IPS DF 19.7 (cell line): ENCODE measurements around the gene POPDC3.
"Not testable (repeated sequence)": the region's sequence is repeated elsewhere in the genome, so short reads cannot be mapped to it uniquely, and the experiment has no call there.

Experiments
- DNase-seq: peaks from one replicate; pipeline ENCODE4 v3.0.0-alpha.2; 2013; ENCODE audit warnings: low read depth, low spot score

The POPDC3 gene

GRCh38 chr6:105194591-105194990 lies 14.8 kb upstream of the POPDC3 start:
- DNase-seq: no peak

- DNase-seq: no peak
Observed at GRCh38 chr6:105194106-105194505, 14.3 kb upstream of the POPDC3 start.

DNA sequence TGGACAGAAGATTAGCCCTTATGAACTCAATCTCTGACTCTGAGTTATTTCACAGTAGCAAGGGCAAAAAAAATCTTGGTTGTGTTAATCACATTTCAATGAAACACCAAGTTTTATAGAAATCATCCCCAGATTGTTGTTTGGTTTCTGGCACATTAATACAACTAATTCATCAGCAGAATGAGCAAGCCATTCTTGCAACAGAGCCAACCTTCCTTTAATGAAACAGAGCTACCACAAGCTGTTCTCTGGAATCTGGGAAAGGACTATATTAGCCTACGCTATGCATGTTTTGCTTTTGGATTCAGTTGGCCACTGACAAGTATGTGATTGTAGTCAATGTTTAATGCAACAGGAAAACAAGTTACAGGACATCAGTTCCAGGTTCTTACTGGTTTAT lies 13.8 kb upstream of the POPDC3 start:
- no peak for DNase-seq

- DNase-seq: no peak
Observed at GRCh38 chr6:105192707-105193465, 13.1 kb upstream of the POPDC3 start.

DNA sequence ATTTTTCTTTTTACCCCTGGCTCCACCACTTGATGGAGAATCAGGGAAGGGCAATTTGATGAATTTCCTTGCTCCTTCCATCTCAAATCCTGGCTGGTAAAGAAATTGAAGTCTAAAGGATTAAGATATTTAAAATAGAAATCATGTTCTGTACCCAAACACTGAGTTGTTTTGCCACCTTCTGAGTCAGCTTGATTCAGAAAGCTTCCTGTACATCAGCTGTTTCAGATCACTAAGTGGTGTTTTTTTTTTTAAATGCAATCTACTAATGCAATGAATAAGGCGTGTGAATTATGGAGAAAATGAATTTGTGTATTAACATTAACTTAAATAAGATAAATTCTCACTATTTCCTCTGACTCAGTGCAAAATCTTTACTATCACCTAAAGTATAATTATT lies 11.5 kb upstream of the POPDC3 start:
- DNase-seq: no peak

GRCh38 chr6:105189026-105189820 lies 9.4 kb upstream of the POPDC3 start:
- DNase-seq: no peak

- no peak for DNase-seq
Observed at GRCh38 chr6:105188251-105188650, 8.4 kb upstream of the POPDC3 start.

GRCh38 chr6:105186576-105186975 lies 6.8 kb upstream of the POPDC3 start:
- DNase-seq: no peak

DNA sequence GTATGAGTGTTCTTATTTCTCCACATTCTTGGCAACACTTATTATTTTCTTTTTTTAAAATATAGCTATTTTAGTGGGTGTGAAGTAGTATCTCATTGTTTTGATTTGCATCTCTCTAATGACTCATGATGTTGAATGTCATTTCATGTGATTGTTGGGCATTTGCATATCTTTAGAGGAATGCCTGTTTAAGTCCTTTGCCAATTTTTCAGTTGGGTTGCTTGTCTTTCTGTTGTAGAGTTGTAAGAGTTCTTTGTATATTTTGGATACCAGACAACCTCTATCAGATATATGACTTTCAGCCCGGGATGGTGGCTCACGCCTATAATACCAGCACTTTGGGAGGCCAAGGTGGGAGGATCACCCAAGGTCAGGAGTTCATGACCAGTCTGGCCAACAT lies 5.1 kb upstream of the POPDC3 start:
- no peak for DNase-seq

GRCh38 chr6:105181981-105182515 lies 2.2 kb upstream of the POPDC3 start:
- no peak for DNase-seq

DNA sequence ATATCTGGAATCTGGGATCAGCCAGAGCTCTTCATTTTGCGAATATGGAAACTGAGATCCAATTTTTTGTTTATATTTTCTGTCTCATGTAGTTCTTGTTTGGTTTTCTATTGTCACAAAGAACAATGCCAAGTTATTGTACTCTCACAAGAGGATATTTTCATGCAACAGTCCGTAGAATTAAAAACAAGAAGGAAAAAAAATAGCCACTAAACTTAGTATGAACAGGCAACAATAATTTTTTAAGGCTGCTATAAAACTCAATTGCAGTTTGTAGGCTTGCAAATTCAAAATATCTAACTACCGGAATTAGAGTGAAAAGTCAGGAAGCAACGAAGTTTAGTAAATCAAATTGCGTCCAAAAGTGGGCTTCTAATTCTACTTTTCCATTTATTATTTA lies 1.2 kb downstream of the POPDC3 start:
- DNase-seq: no peak

- DNase-seq: no peak
Observed at GRCh38 chr6:105178110-105178509, 1.7 kb downstream of the POPDC3 start.

- no peak for DNase-seq
Observed at GRCh38 chr6:105177556-105177955, 2.3 kb downstream of the POPDC3 start.

DNA sequence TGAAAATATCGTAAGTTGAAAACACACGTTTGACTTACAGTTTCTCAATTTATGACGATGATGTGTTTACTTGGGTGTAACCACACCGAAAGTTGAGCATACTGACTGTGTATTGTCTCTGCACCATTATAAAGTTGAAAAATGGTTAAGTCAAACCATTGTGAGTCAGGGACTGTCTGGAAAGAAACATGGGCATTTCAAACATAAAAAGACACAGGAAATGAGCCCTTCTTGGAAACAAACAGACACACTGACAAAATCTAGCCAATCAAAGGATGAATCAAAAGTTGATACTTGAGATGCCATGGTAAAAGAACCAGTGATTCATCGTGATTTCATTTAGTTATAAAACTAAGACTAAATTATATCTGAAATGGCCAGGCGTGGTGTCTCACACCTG lies 5.3 kb downstream of the POPDC3 start:
- DNase-seq: no peak

GRCh38 chr6:105172515-105172914 lies 7.3 kb downstream of the POPDC3 start:
- not testable (repeated sequence) for DNase-seq

DNA sequence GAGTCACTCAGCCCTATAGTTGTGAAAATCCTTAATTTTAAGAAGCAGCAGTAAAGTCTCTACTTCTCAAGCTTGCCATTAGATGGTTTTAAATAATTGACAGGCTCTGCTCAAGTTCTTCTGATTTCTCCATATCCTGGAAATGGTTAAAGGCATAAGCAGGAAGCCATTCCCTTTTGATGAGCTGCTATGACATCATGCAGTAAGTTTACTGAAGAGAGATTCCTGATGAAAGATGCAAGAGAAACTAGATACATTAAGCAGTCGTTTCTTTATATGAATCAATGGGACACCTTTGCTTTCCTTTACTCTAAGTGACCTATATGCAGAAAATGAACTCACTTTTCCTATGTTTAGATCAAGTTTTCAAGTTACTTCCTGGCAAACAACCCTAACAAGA lies 9.8 kb downstream of the POPDC3 start:
- DNase-seq: no peak

DNA sequence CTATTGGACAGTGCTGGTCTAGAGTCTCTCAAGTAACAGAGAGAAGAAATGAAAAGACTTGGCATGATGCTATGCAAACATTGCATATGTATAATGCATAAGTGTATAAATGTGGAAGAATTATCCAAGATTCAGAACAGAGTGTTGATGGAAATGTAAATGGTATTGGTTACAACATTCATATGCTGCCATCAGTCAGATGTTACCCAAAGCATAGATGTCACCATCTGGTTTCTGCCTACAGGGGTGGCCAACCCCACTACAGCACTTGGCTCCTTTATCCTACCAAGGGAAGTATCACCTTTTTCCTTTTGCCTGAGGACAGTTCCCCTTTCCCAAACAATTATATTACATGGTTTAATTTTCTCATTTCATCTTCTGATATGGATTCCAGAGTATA lies 11.9 kb downstream of the POPDC3 start:
- DNase-seq: no peak

- DNase-seq: no peak
Observed at GRCh38 chr6:105164418-105164817, 15.4 kb downstream of the POPDC3 start.

DNA sequence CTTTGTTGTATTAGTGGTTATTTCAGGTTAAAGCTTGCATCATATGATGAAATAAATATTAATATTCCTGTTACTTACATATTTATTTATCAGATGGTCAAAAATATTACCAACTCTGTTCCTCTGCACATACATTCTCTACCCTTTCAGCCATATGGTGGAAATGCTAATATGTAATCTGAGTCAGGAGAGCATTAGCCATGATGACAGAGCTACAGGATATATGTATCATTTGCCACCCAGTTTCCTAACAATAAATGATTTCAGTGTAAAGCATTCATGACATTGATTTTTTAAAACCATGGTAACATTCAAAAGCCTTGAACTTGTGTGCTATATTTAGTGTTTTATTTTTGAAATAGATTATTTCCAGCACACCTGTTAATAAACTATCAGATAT lies 16.6 kb downstream of the POPDC3 start:
- no peak for DNase-seq

DNA sequence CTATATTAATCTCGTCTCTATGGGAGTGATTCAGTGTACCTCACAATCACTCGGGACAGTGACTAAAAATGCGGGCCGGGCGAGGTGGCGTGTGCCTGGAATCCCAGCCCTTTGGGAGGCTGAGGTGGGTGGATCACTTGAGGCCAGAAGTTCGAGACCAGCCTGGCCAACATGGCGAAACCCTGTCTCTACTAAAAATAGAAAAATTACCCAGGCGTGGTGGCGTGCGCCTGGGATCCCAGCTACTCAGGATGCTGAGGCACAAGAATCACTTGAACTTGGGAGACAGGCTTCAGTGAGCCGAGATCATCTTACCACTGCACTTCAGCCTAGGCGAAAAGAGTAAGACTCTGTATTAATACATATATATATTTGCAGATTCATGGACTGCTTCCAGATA lies 17.4 kb downstream of the POPDC3 start:
- no peak for DNase-seq

GRCh38 chr6:105161421-105161820 lies 18.4 kb downstream of the POPDC3 start:
- no peak for DNase-seq

GRCh38 chr6:105153676-105154075 lies 26.1 kb downstream of the POPDC3 start:
- no peak for DNase-seq

DNA sequence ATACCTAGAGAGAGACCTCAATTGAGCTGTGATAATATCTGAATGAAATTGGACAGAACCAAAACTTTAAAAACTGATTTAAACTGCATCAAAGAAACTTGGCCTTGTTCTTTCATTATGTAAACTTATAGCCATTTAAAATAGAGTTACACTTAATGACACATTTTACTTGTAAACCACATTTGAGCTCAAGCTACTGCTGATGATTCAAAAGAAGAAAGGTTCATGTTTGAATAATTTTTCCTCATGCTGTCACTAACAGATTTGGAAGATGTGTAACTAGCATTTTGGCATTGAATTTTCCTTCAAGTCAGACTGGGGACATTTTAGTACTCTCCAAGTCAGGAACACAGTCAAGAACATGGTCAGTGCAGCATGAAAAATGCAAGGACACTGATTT lies 26.9 kb downstream of the POPDC3 start:
- no peak for DNase-seq
